ENCODE measurements around the gene KIAA0232. TPM values are rescaled to one million over a fixed set of nuclear protein-coding genes. Genes with fewer than 3 reads are reported as not detected.
A peak's percentile ranks its signal among the peaks of the same experiment; 100 is the strongest.

Gene KIAA0232
- 8.2 TPM for polyA plus RNA-seq (2012; ENCODE audit: missing spikeins)

- DNase-seq (ENCODE audit: insufficient read length) (peak; percentile 95), FAIRE-seq (peak; percentile 92)
- peak; percentile 43; the same call in 1 of the 2 replicates for TF ChIP-seq POLR2A (IDR thresholded peaks at IDR 0.05; ENCODE audit: low read depth, low read length)
- TF ChIP-seq POLR2AphosphoS5 (IDR thresholded peaks at IDR 0.05; ENCODE audit: low read depth, low read length): no peak
- peak; percentile 26; the same call in 1 of the 2 replicates for TF ChIP-seq TAF1 (IDR thresholded peaks at IDR 0.05; ENCODE audit: borderline replicate concordance, low read depth, low read length)
Measured at GRCh38 chr4:6782147-6782845, at the start of gene KIAA0232. TSS of gene KIAA0232 (plus strand) at chr4:6782727. CDS start at chr4:6824454, 41,727 bp downstream.

GRCh38 chr4:6733358-6734164, 49.0 kb upstream of the KIAA0232 start:
- FAIRE-seq (no peak), DNase-seq (ENCODE audit: insufficient read length) (no peak)
- no peak for TF ChIP-seq TAF1 (IDR thresholded peaks at IDR 0.05; ENCODE audit: borderline replicate concordance, low read depth, low read length)

- DNase-seq (ENCODE audit: insufficient read length): no peak
- no peak for FAIRE-seq
- TF ChIP-seq POLR2AphosphoS5 (IDR thresholded peaks at IDR 0.05; ENCODE audit: low read depth, low read length) (no peak), TAF1 (IDR thresholded peaks at IDR 0.05; ENCODE audit: borderline replicate concordance, low read depth, low read length) (no peak), POLR2A (IDR thresholded peaks at IDR 0.05; ENCODE audit: low read depth, low read length) (no peak)
Measured at GRCh38 chr4:6734165-6734786, 48.3 kb upstream of the KIAA0232 start.

- TF ChIP-seq POLR2A (IDR thresholded peaks at IDR 0.05; ENCODE audit: low read depth, low read length): no peak
- no peak for TF ChIP-seq TAF1 (IDR thresholded peaks at IDR 0.05; ENCODE audit: borderline replicate concordance, low read depth, low read length)
- no peak for TF ChIP-seq POLR2AphosphoS5 (IDR thresholded peaks at IDR 0.05; ENCODE audit: low read depth, low read length)
- DNase-seq (ENCODE audit: insufficient read length) (no peak), FAIRE-seq (no peak)
Measured at GRCh38 chr4:6739920-6740319, 42.6 kb upstream of the KIAA0232 start.

GRCh38 chr4:6740347-6740746, 42.2 kb upstream of the KIAA0232 start:
- TF ChIP-seq POLR2AphosphoS5 (IDR thresholded peaks at IDR 0.05; ENCODE audit: low read depth, low read length): no peak
- no peak for TF ChIP-seq TAF1 (IDR thresholded peaks at IDR 0.05; ENCODE audit: borderline replicate concordance, low read depth, low read length)
- TF ChIP-seq POLR2A (IDR thresholded peaks at IDR 0.05; ENCODE audit: low read depth, low read length): no peak

GRCh38 chr4:6742507-6742906, 40.0 kb upstream of the KIAA0232 start:
- no peak for FAIRE-seq
- TF ChIP-seq POLR2A (IDR thresholded peaks at IDR 0.05; ENCODE audit: low read depth, low read length) (no peak), TAF1 (IDR thresholded peaks at IDR 0.05; ENCODE audit: borderline replicate concordance, low read depth, low read length) (no peak), POLR2AphosphoS5 (IDR thresholded peaks at IDR 0.05; ENCODE audit: low read depth, low read length) (no peak)
- no peak for DNase-seq (ENCODE audit: insufficient read length)

More at GRCh38 chr4:6740347-6740746, 42.2 kb upstream of the KIAA0232 start:
- DNase-seq (ENCODE audit: insufficient read length): no peak
- FAIRE-seq: no peak

- TF ChIP-seq POLR2A (IDR thresholded peaks at IDR 0.05; ENCODE audit: low read depth, low read length) (no peak), TAF1 (IDR thresholded peaks at IDR 0.05; ENCODE audit: borderline replicate concordance, low read depth, low read length) (no peak), POLR2AphosphoS5 (IDR thresholded peaks at IDR 0.05; ENCODE audit: low read depth, low read length) (no peak)
- FAIRE-seq (no peak), DNase-seq (ENCODE audit: insufficient read length) (no peak)
Measured at GRCh38 chr4:6742989-6743388, 39.5 kb upstream of the KIAA0232 start.

GRCh38 chr4:6746721-6747293, 35.7 kb upstream of the KIAA0232 start:
- no peak for TF ChIP-seq POLR2A (IDR thresholded peaks at IDR 0.05; ENCODE audit: low read depth, low read length)
- no peak for TF ChIP-seq TAF1 (IDR thresholded peaks at IDR 0.05; ENCODE audit: borderline replicate concordance, low read depth, low read length)
- no peak for TF ChIP-seq POLR2AphosphoS5 (IDR thresholded peaks at IDR 0.05; ENCODE audit: low read depth, low read length)
- FAIRE-seq (no peak), DNase-seq (ENCODE audit: insufficient read length) (no peak)

- no peak for DNase-seq (ENCODE audit: insufficient read length)
- TF ChIP-seq POLR2AphosphoS5 (IDR thresholded peaks at IDR 0.05; ENCODE audit: low read depth, low read length): no peak
- no peak for TF ChIP-seq POLR2A (IDR thresholded peaks at IDR 0.05; ENCODE audit: low read depth, low read length)
- no peak for FAIRE-seq
Measured at GRCh38 chr4:6747294-6748051, 35.1 kb upstream of the KIAA0232 start.

- no peak for DNase-seq (ENCODE audit: insufficient read length)
- FAIRE-seq: no peak
Measured at GRCh38 chr4:6748286-6748685, 34.2 kb upstream of the KIAA0232 start.

More at GRCh38 chr4:6748286-6748685, 34.2 kb upstream of the KIAA0232 start:
- TF ChIP-seq POLR2AphosphoS5 (IDR thresholded peaks at IDR 0.05; ENCODE audit: low read depth, low read length): no peak
- TF ChIP-seq TAF1 (IDR thresholded peaks at IDR 0.05; ENCODE audit: borderline replicate concordance, low read depth, low read length): no peak
- TF ChIP-seq POLR2A (IDR thresholded peaks at IDR 0.05; ENCODE audit: low read depth, low read length): no peak
